HG02870 (cell line): ENCODE measurements around the gene RPS6KL1.

ENCODE experiments used
- ATAC-seq: cut with Tn5 transposase; IDR thresholded peaks from one replicate; pipeline ENCODE4 v1.9.1; 2021; ENCODE audit warnings: mild to moderate bottlenecking, moderate library complexity; ENCODE audit not compliant: unreplicated experiment

The RPS6KL1 gene

DNA sequence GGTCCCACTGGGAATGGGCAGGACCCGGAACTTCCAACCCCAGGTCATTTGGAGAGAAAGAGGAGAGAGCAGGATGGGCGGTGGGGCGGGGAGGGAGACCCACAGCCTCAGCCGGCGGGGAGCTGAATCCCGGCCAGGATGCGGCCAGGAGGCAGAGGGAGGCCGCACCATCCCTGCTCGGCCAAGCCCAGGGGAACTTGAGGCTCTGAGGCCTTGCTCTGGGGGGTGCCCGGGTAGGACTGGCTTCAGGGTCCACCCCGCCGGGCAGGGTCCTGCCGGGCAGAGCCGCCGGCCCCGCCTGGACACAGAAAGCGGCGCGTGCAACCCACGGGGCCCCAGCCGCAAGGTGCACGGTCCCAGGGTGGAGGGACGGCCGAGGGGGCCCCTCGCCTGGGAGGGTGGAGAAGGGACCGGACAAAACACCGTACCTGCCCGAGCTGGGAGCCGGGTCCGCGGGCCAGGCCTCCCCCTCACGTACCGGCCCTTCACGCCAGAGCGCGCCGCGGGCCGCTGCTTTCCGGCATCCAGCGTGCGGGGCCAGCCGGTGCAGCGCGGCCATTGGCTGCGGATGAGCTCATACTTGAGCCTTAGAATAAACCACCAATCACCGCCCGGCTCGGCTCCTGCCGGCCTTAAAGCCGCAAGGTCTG lies at the start of gene RPS6KL1:
Gene RPS6KL1 (minus strand): TSS at position 509 of the 650 bp plus-strand sequence. CDS start 1,719 bp downstream, outside the sequence.
- peak; percentile 95 for ATAC-seq

- ATAC-seq: no peak
These were observed 45.8 kb upstream of the RPS6KL1 start for GRCh38 chr14:74968811-74969210.

DNA sequence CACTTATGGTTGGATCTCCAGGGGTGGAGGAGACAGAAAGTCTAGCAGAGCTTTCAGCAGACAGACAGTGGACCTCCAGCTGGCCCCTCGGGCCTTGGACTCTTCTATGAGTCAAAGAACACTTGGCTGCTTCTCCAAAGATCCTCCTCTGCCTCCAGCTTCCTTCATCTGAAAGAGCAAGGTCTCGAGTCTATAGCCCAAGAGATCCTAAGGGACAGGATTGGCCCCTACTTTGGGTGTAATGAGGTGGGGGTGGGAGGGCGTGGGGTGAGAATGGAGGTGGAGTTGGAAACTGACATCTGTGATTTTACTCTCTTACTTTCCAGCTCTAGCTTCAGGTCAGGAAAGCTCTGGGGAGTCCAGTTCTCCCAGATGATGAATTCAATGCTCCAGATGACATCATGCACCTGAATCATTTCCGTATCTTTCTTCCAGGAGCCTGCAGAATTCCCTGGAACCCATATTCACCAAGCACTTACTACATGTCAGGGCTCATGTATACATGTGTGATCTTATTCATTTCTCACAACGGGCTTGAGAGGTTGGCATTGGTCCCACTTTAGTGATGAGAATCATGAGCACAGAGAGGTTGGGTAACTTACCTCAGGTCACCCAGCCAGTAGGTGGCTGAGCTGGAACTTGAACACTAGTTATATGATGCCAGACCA lies 42.6 kb upstream of the RPS6KL1 start:
- no peak for ATAC-seq

DNA sequence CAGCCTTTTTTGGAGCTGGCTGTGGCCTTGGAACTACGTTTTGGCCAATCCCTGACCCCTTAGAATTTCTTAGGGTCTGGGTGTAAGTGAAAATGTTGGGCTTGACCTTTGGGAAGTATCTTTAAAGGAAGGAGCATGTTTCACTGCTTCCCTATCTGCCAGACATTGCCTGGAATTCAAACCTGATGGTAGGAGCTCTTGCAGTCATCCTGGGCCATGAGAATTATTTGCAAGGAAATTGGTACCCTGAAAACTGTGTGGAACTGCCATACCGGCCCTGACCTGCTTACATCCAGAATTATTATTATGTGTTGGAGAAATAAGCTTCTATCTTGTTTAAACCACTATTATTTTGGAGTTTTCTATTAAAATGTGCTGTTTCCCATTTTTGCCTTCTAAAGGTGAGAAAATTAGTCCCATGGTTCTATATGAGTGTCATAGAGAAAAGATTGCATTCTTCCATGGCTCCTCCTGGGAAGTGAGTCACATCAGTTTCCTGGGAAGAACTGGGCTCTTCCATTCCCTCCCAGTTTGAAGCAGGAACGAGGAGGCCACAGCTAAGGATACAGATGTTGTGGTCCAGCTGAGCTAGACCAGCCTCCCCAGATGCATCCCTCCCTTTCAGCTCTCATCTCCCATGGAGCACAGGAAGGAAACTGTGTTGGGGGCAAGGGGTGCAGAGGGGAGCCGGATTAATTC lies 41.9 kb upstream of the RPS6KL1 start:
- ATAC-seq: no peak

GRCh38 chr14:74963705-74964271 lies 40.7 kb upstream of the RPS6KL1 start:
- ATAC-seq: no peak

DNA sequence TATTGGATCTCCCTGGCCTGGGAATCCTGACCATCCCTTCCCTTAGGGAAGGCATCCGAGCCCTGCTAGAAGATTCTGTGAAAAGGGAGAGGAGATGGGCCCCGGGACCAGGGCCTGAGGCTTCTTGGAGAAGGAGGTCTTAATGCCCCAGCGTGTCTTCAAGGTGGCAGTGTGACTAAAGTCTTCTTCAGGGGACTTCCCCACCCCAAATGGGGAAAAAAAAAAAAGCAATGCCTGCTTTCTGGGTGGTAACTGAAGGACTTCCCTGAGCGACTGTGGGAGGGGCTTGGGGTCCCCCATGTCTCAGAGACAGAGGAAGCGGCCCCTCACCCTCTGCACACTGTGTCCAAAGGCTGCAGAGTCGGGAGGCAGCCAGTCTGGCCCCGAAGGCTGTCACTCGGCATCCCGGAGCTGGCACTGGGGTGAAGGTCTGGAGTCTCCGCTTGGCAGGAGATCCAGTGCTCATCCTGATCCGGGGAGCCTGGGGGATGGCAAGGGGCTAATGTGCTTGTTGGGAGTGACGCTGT lies 40.2 kb upstream of the RPS6KL1 start:
- no peak for ATAC-seq

GRCh38 chr14:74962493-74962892 lies 39.4 kb upstream of the RPS6KL1 start:
- ATAC-seq: no peak

GRCh38 chr14:74962046-74962445 lies 39.0 kb upstream of the RPS6KL1 start:
- no peak for ATAC-seq

DNA sequence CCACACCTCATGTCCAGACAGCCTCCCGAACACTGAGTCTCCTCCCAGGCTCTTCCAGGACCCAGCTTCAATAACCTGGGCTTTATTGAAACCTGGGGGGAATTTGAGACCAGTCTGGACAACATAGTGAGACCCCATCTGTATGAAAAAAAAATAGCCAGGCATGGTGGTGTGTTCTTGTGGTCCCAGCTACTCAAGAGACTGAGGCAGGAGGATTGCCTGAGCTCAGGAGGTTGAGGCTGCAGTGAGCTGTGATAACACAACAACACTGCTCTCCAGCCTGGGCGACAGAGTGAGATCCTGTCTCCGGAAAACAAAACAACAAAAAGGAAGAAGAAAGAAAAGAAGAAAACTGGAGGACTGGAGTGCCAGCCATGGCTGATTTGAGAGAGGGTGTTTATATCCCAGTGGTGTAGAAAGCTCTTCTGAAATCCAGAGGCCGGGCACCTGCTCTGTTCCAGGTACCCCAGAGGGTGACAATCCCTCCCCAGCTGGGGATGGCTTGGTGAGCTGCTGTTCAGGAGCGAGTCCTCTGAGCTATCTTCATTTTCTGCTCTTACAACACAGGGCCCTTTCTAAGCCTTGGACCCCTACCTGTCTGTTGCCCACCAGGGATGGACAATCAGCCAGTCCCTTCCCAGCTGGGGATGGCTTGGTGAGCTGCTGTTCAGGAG lies 38.3 kb upstream of the RPS6KL1 start:
- no peak for ATAC-seq

DNA sequence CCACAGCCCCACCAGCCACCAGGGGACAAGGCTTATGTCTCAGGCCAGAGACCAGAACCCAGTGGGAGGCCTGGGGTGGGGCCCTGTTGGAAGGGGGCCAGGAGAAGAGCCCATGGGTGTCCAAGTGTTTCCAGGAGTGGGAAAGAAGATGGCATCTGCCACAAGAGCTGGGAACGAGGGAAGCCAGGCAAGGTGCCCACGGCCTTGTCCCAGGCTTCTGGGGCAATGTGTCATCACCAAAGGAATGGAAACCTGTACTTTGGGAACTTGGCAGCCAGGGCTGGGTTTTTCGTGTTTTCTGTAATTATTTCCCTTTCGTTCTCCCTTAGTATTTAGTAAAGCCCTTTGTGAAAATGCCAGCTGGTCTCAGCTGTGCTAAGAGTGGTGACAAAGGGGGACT lies 37.7 kb upstream of the RPS6KL1 start:
- no peak for ATAC-seq

DNA sequence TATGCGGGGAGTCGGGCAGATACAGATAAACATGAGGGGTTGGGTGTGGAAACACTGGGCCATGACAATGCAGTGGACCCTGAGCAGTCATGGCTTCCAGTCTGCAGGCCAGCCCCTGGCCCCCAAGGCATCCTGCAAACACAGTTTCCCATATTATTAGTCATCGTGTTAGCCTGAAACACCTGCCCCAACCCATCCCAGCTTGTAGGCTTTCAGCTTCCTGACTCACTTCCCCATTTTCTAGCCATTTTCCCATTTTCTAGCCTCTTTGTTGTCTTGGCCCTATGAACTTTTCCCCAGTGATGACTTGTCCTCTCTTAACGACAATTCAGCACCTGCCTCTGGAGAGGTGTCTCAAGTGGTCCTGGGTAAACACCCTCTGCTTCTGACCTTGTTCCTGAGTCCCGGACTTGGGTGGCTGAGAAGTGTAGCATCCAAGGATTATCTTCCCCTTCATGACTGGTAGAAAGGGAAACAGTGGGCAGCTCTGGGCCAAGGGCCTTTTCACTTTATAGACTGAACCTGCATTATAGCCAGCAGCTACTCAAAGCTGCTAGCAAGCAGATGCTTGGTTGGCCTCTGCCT lies 36.6 kb upstream of the RPS6KL1 start:
- ATAC-seq: no peak

DNA sequence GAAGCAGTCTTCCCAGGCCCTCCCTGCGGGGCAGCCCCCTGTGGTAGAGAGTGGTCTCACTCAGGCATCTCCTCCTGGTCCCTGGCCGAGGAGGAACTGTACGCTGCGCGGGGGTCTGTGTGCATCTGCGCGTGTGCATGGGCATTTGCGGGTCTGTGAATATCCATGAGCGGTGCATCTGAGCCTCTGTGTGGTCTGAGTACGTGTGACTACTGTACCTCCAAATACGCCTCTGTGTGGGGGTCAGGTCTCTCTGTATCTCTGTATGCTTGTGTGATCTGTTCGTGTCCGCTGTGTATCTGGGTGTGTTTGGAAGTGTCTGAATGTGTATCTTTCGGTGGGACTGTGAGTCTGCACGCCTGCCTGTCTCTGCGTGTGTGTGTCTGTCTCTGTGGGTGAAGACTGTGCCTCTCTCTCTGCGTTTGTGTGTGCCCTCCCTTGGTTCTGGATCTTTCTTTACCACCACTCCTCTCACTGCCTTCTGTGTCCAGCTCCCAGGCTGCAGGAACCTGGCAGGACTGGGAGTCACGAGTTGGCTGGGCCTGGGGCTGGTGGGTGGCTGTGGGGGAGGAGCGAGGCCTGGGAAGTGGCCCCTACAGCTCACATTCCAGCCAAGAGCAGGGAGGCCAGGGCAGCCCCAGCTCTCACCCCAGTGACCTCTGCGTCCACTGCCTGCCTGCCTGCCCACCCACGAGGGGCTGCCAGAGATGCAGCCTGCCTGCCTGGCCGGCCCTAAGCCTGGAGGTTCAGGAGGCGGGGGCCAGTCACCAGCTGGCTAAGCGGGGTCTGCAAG lies 33.4 kb upstream of the RPS6KL1 start:
- no peak for ATAC-seq

- no peak for ATAC-seq
These were observed 32.9 kb upstream of the RPS6KL1 start for GRCh38 chr14:74956027-74956279.

GRCh38 chr14:74955229-74956026 lies 32.4 kb upstream of the RPS6KL1 start, which contains the start of gene PGF:
PGF (minus strand) TSS chr14:74955597; CDS start chr14:74955242, 355 bp downstream.
- ATAC-seq: no peak

DNA sequence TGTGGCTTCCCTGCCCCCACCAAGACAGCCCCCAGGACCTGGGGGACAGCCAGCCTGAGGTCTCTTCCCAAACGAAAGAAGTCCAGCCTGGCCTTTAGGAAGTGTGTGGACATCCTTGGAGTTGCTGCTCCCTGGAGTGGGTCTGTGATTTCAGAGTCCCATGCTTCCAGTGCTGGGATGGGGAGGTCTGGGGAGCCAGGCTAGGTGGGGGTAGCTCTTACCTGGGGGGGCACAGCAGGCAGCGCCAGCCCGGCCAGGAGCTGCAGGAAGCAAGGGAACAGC lies 31.8 kb upstream of the RPS6KL1 start:
- ATAC-seq: no peak

- ATAC-seq: no peak
These were observed 31.3 kb upstream of the RPS6KL1 start for GRCh38 chr14:74954232-74954946.

DNA sequence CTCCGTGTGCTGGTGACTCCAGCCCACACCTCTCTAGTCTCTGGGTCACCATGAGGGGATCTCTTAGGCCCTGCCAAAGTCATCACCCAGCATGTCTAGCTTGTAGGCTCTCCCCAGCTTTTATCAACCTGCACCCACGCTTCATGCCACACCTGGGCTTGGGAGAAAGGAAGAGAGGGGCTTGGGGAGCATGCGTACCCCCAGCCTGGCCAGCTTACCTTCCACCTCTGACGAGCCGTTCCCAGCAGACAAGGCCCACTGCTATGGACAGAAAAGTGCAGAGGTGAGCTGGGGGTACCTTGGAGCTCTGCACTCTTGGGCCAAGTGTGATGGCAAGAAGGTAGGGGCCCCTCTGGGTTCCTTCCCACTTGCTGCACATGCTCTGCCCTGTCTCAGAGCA lies 30.6 kb upstream of the RPS6KL1 start:
- ATAC-seq: no peak

DNA sequence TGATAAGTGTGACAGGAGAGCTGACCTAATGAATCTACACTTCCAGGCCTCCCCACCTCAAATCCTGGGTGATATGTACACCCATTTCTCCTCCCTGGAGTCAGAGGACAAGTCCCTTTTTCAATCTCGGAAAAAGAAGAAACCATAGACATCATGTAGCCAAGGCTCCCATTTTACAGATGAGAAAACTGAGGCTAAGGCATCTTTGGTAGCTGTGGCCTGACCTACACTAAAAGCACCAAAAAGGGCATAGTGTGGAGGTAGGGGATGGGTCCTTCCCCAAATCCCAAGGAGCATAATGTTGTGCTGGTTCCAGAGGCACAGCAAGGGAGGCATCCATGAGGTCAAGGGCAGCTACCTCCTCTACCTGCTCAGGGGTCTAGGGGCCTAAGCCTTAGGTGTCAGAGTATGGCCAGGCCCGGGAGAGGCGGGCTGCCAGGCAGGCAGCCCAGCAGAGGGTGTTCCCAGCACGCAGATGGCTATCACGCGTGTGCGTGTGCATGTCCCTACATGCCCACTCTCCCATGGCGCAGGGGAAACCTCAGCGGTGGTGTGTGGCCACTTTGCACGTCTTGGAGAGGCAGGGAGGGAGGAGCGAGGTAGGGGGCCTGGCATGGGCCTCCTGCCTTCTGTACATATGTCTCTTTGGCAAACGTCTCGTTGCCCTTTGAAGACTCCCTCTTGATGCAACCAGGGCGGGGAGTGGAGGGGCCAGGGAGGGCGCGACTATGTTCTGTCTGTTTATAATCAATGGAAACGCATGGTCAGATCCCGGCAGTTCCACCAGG lies 29.8 kb upstream of the RPS6KL1 start:
- no peak for ATAC-seq
